Breast epithelium (tissue), 3 donors: Measurements from ENCODE around the gene RXFP2.

Source experiments
- POLR2A ChIP-seq: fragments of 450-650 bp; IDR thresholded peaks from one replicate; pipeline ENCODE4 v1.6.1; 2016; ENCODE audit warnings: antibody characterized with exemption, mild to moderate bottlenecking, moderate library complexity
- POLR2AphosphoS5 ChIP-seq, 3 donors: sonication (generic); formaldehyde crosslinking; IDR thresholded peaks; one replicate each; pipeline ENCODE4 v1.6.1; 2017; ENCODE audit warnings: antibody characterized with exemption in 3 of 3
- TF ChIP-seq, protein P1 (sequence below), 3 donors: fragments of 450-650 bp; IDR thresholded peaks; one replicate each; pipeline ENCODE4 v1.5.1; 2016 to 2017; ENCODE audit warnings: antibody characterized with exemption in 3 of 3, mild to moderate bottlenecking in 3 of 3, moderate library complexity in 3 of 3

DNA sequence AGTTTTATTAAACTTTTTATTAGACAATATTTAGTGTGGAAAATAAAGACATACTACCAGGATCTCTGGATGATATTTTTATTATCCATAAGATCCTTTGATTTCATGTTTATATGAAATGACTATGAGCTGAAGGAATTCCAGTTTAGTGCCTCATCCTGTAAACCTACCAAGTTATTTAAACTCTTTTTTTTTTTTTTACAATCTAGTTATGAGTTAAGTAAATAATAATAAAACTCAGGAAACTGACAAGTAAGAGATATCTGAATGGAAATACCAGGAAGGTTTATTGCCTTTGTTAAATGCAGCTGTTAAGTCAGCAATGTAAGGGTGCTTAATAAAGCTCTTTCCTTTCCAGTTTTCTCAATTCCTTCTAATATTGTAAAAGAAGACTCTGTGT is 53.9 kb downstream of the RXFP2 start:
- TF ChIP-seq, protein P1, sequence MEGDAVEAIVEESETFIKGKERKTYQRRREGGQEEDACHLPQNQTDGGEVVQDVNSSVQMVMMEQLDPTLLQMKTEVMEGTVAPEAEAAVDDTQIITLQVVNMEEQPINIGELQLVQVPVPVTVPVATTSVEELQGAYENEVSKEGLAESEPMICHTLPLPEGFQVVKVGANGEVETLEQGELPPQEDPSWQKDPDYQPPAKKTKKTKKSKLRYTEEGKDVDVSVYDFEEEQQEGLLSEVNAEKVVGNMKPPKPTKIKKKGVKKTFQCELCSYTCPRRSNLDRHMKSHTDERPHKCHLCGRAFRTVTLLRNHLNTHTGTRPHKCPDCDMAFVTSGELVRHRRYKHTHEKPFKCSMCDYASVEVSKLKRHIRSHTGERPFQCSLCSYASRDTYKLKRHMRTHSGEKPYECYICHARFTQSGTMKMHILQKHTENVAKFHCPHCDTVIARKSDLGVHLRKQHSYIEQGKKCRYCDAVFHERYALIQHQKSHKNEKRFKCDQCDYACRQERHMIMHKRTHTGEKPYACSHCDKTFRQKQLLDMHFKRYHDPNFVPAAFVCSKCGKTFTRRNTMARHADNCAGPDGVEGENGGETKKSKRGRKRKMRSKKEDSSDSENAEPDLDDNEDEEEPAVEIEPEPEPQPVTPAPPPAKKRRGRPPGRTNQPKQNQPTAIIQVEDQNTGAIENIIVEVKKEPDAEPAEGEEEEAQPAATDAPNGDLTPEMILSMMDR (IDR thresholded peaks at IDR 0.05): no peak
- no peak for TF ChIP-seq POLR2A
- TF ChIP-seq POLR2AphosphoS5 (IDR thresholded peaks at IDR 0.05): no peak
